HG02763 (cell line): ENCODE data around the gene DDX52.
"Not testable (repeated sequence)": the region's sequence is repeated elsewhere in the genome, so short reads cannot be mapped to it uniquely, and the experiment has no call there.

Experiments used
- ATAC-seq: cut with Tn5 transposase; IDR thresholded peaks from one replicate; pipeline ENCODE4 v1.9.1; 2021; ENCODE audit warnings: mild to moderate bottlenecking, moderate library complexity; ENCODE audit not compliant: unreplicated experiment

The DDX52 gene

GRCh38 chr17:37651849-37652248, 8.6 kb upstream of the DDX52 start:
- ATAC-seq: no peak

GRCh38 chr17:37650419-37651003, 7.3 kb upstream of the DDX52 start:
- ATAC-seq: no peak

DNA sequence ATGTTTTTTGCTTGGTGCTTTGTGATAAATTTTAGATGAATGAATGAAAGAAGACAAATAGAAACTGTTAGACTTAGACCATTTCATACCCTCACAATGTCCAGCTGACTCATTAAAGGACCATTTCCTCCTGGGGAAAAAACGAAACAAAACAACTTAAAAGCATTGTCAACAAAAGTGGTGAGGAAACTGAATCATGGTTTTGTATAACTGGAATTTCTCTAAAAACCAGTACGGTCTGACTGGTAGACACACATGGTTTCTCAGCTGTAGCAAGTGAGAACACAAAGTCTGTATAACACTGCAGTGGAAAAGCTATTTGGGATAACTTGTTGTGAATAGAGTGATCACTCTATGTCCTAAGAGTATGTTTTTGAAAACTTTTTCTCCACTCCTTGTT, 5.3 kb upstream of the DDX52 start:
- ATAC-seq: no peak

DNA sequence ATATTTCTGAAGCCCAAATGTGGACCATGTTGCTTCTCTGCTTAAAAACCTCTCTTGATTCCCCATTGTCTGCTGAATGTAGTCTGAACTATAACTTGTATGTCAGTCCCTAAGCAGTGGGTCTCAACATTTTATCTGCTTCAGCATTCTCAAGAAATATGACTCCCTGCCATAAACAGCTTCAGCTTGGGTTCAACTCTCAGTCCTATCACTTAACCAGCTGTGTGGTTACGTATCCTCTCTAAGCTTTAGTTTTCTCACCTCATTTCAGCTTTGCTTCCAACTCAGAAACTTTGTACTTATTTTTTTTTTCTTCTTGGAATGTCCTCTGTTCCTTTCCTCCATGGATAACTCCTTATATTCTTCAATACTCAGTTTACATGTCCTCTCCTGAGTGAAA, 4.6 kb upstream of the DDX52 start:
- no peak for ATAC-seq

DNA sequence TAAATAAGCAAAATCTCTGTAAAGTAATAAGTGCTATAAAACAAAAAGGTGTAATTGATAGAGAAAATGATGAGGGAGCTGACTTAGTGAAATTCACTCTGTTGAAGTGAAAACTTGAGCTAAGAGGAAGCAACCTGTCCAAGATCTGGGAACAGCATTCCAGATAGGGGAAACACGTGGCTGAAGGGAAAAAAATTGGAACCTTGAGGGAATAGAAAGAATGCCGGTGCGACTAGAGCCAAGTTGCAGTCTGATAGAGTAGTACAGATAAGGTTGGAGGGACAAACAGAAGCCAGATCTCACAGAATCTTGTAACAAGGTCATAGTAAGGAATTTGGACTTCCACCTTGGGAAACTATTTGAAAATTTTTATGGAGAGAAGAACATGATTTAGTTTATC, 623 bp upstream of the DDX52 start:
- ATAC-seq: no peak

- ATAC-seq: no peak
Observed at GRCh38 chr17:37642681-37643080, 565 bp downstream of the DDX52 start.

DNA sequence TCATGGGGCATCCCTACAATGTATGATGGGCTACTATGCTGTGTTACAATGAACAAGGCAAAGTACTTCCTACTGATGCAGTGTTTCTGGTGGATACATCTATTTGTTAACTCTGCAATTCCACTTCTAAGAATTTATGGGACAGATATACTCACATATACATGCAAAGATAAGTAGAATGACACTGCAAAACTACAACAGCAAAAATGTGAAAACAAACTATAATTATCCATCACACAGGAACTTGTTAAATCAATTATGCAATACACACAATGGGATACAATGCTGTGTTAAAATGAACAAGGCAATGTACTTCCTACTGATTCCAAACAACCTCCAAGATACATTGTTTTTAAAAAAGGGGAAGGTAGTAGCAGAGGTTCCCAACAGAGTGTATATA, 3.2 kb downstream of the DDX52 start:
- no peak for ATAC-seq

DNA sequence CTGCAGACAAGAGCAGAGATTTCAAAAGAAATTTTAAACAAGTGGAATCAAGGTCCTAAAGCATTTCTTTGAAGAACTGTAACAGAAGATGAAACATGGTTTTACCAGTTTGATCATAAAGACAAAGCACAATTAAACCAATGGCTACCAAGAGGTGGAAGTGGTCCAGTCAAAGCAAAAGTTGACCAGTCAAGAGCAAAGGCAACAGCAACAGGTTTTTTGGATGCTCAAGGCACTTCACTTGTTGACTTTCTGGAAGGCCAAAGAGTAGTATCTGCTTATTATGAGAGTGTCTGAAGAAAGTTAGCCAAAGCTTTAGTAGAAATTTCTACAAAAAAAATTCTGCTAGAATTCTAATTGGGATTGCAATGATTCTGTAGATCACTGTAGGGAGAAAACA, 5.3 kb downstream of the DDX52 start:
- ATAC-seq: no peak

GRCh38 chr17:37616430-37616829, 26.8 kb downstream of the DDX52 start:
- ATAC-seq: not testable (repeated sequence)

DNA sequence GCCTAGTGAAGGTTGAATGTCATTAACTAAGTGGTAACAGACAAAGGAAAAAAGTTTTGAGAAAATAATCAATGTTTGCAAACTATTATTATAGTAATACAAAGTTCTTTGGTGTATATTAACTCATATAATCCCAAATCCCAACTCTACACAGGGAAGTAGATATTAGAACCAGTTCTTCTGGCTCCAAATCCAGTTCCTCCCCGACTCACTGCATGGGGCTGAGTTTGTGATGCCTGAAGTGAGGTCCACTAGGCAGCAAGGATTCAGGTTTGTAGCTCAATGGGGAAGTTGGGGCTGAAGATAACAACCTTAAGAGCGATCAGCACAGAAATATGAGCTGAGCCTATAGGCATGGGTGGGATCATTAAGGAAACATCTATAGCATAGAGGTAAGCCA, 28.4 kb downstream of the DDX52 start:
- no peak for ATAC-seq

- ATAC-seq: no peak
Observed at GRCh38 chr17:37614391-37614790, 28.9 kb downstream of the DDX52 start.

- ATAC-seq: no peak
Observed at GRCh38 chr17:37610971-37611370, 32.3 kb downstream of the DDX52 start.

- not testable (repeated sequence) for ATAC-seq
Observed at GRCh38 chr17:37610041-37610420, 33.2 kb downstream of the DDX52 start.

GRCh38 chr17:37609170-37610040, 33.8 kb downstream of the DDX52 start, which contains the start of gene SYNRG:
TSS of gene SYNRG (minus strand) at chr17:37609418. CDS start at chr17:37609355, 63 bp downstream.
- ATAC-seq: peak; percentile 87

DNA sequence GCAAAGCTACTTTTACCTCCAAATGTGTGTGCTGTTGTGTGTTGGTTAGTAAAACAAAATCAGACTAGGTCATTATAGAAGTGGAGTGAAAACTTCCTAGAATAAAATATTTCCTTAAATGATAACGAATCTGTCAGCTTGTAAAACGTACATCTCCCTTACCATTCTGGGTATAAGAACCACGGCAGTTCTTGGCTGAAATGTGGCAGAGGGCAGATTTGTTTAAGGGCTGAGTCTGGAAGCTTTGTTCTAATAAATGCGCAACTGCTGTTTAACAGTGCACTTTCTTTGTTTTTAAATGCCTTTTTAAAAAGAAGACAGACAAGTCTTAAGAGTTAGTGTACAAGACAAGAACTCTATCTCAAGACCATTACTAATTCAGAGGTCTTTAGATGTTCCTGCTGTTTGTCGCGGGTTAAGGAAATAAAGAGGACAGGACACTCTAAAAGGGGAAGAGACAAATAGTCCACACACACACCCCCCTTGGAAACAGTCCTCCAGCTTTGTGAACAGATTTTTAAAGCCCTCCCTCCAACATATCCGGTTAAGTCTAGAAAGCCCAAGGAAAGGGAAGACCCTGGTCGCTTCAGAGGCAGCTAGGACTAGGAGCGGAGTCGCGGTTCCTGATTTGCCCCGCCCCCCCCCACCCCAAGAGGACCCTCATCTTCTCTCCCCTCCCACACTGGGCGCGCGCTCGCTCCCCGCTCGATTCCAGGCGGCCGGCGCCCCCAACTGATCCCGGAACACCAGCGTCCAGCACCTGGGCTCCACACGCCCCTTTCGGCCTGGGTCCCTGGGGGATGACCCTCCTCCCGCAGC, 34.7 kb downstream of the DDX52 start:
- peak; percentile 23 for ATAC-seq

DNA sequence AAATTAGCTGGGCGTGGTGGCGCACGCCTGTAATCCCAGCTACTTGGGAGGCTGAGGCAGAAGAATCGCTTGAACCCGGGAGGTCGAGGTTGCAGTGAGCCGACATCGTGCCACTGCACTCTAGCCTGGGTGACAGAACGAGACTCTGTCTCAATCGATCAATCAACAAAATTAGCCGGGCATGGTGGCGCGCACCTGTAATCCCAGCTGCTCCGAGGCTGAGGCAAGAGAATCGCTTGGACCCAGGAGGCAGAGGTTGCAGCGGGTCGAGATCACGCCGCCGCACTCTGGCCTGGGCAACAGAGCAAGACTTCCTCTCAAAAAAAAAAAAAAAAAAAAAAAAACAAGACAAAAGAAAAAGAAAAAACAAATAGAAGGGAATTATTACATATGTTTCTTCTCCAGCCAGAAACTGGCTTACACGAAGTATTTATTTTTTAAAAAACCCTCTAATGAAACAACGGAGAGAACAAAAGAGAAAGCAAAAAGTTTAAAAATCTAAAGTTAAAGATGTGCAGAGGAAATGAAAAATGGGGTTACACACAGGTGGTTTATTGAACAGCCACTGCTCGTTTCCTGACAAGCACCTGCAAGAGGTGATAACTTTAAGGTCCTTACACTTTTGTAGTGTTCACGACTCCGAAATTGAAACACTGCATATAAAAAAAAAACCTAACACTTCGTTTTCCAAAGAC, 35.5 kb downstream of the DDX52 start:
- ATAC-seq: no peak

DNA sequence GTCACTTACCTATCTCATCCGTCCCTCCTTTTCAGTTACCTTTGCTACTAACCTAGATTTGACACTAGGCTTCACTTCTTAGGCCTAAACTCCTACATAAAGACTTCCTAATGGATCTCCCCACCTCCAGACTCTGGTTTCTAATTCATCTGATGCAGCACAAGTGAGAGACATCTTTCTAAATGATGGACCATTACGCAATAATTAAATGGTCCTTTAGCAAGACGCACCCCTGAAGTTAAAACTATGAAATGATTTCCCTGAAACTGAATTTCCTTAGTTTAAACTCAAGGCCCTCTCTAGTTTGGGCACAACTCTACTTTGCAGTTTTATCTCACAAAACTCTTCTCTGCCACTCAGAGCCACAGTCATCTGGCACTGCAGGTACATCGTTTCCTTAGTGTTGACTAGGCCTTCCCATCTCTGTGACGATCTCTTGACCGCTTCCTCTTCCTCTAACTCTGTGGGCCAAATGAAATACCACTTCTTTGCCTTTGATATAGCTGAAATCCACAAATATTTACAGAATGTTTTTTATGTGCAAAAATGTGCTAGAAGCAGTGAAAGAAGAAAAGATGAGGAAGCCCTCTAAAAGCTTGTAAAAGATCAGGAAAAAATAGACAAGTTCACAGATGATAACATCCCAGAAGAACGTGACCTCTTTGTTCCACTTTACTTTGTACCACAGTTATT, 37.3 kb downstream of the DDX52 start:
- no peak for ATAC-seq

DNA sequence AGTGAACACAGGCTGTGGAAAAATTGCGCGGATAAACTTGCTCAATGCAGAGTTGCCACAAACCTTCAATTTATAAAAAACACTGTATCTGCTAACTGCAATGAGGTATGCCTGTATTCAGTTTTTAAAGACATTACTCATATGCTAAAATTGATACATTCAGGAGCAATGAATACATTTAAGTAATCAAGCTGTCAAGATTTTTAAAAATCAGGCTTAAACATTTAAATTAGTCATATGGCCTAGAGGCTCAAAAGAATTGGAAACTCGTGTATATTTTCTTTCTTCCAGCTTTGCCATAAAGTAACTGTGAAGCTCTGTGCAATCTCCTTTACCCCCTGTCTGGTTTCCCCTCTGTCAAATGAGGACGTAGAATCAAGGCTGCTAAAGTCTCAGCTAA, 38.2 kb downstream of the DDX52 start:
- no peak for ATAC-seq

DNA sequence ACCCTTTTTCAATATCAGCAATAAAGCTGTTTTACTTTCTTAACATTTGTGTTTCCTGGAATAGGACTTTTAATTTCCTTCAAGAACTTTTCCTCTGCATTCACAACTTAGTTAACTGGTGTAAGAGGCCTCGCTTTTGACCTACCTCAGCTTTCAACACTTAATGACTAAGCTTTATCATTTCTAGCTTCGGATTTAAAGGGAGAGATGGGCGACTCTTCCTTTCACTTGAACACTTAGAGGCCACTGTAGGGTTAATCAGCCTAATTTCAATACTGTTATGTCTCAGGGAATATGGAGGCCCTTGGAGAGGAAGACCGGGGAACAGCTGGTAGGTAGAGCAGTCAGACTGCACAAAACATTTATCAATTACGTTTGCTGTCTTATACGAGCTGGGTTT, 38.7 kb downstream of the DDX52 start:
- no peak for ATAC-seq

- no peak for ATAC-seq
Observed at GRCh38 chr17:37598145-37598544, 45.1 kb downstream of the DDX52 start.
